ENCODE results near the gene ITGA7. TPM values are rescaled to one million over a fixed set of nuclear protein-coding genes. Genes with fewer than 3 reads are reported as not detected.
"Not testable (repeated sequence)": the region's sequence is repeated elsewhere in the genome, so short reads cannot be mapped to it uniquely, and the experiment has no call there.

Gene ITGA7
- total RNA-seq, 1 experiment from 2014 or later = 2.7 TPM

GRCh38 chr12:55651299-55651683, 56.4 kb downstream of the ITGA7 start:
- Histone ChIP-seq H3K79me2 (ENCODE audit: low read depth) (no peaks in the 10 kb centered on the region), H3K9me2 (ENCODE audit: insufficient read depth) (no peaks in the 10 kb centered on the region), H3K27me3 (ENCODE audit: insufficient read depth, low read depth) (peaks cover 4% of the 10 kb centered on the region; the same call in 1 of the 2 replicates), H2AFZ (no peak overlapping the region), H3K4me2 (no peak overlapping the region), H3K9me3 (ENCODE audit: insufficient read depth, low read depth) (no peaks in the 10 kb centered on the region), H3K36me3 (ENCODE audit: low read depth) (no peaks in the 10 kb centered on the region), H3K27ac (no peak overlapping the region), H3F3A (ENCODE audit: insufficient read depth, low read depth) (no peaks in the 10 kb centered on the region), H4K20me1 (ENCODE audit: insufficient read depth) (no peaks in the 10 kb centered on the region), H3K4me1 (replicated peaks; ENCODE audit: insufficient read depth) (no peaks in the 10 kb centered on the region), H3K4me3 (no peak overlapping the region)
- no peak for DNase-seq
- ChIA-PET CTCF (no interaction called here), POLR2A (ENCODE audit: unreplicated experiment) (no interaction called here)
- no TSS peak for BruUV-seq (replicated peaks)
- intact Hi-C loops (cut with micrococcal nuclease; ENCODE audit: unreplicated experiment) = no loop called here
- TF ChIP-seq EZH2 (IDR thresholded peaks at IDR 0.05; ENCODE audit: low read depth) = no peak
- TF ChIP-seq, protein P1, sequence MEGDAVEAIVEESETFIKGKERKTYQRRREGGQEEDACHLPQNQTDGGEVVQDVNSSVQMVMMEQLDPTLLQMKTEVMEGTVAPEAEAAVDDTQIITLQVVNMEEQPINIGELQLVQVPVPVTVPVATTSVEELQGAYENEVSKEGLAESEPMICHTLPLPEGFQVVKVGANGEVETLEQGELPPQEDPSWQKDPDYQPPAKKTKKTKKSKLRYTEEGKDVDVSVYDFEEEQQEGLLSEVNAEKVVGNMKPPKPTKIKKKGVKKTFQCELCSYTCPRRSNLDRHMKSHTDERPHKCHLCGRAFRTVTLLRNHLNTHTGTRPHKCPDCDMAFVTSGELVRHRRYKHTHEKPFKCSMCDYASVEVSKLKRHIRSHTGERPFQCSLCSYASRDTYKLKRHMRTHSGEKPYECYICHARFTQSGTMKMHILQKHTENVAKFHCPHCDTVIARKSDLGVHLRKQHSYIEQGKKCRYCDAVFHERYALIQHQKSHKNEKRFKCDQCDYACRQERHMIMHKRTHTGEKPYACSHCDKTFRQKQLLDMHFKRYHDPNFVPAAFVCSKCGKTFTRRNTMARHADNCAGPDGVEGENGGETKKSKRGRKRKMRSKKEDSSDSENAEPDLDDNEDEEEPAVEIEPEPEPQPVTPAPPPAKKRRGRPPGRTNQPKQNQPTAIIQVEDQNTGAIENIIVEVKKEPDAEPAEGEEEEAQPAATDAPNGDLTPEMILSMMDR (conservative IDR thresholded peaks at IDR 0.05) = no peak

- H3K9me3 ChIP-seq (ENCODE audit: insufficient read depth, low read depth); H2AFZ ChIP-seq; H4K20me1 ChIP-seq (ENCODE audit: insufficient read depth); H3F3A ChIP-seq (ENCODE audit: insufficient read depth, low read depth); H3K9me2 ChIP-seq (ENCODE audit: insufficient read depth); H3K27me3 ChIP-seq (ENCODE audit: insufficient read depth, low read depth); H3K4me2 ChIP-seq; H3K4me1 ChIP-seq (replicated peaks; ENCODE audit: insufficient read depth); H3K36me3 ChIP-seq (ENCODE audit: low read depth); BruUV-seq (replicated peaks); CTCF ChIA-PET; intact Hi-C loops (cut with micrococcal nuclease; ENCODE audit: unreplicated experiment); POLR2A ChIA-PET (ENCODE audit: unreplicated experiment); H3K27ac ChIP-seq; DNase-seq; H3K4me3 ChIP-seq; H3K79me2 ChIP-seq (ENCODE audit: low read depth): not testable (repeated sequence)
These were observed 56.9 kb downstream of the ITGA7 start for GRCh38 chr12:55650620-55651298.

DNA sequence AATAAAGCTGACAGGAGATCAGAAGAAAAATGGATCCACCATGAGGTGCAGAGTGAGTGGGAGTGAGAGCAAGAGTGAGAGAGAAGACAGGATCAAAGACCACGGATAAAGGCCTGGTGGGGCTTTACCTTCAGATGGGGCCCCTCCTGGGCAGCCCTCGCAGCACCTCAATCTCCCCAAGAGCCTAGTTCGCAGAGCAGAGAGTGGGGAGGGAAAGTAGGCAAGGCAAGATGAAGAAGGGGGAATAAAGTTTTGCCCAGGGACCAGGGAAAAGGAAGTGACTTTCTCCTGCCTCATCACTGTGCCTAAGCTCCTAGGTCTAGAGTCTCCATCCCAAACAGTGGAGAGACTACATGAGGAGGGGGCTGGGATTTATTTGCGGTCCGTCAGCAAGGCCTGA, 60.7 kb downstream of the ITGA7 start:
- H3K27me3 ChIP-seq (ENCODE audit: insufficient read depth, low read depth) = peaks cover 29% of the 10 kb centered on the region; the same call in 1 of the 2 replicates
- BruUV-seq (replicated peaks) = no TSS peak
- no peak overlapping the region for H3K4me3 ChIP-seq
- H3K9me3 ChIP-seq (ENCODE audit: insufficient read depth, low read depth) = no peaks in the 10 kb centered on the region
- no peaks in the 10 kb centered on the region for H3K79me2 ChIP-seq (ENCODE audit: low read depth)
- no peak overlapping the region for H2AFZ ChIP-seq
- H3K4me1 ChIP-seq (replicated peaks; ENCODE audit: insufficient read depth) = no peaks in the 10 kb centered on the region
- ChIA-PET CTCF (interaction anchor here (0.6 kb wide), 1 partner anchor 76 kb away, joined by 3 read pairs; no protein-coding TSS in a partner anchor), POLR2A (ENCODE audit: unreplicated experiment) (no interaction called here)
- H3K4me2 ChIP-seq = no peak overlapping the region
- H3F3A ChIP-seq (ENCODE audit: insufficient read depth, low read depth) = no peaks in the 10 kb centered on the region
- no peak for TF ChIP-seq EZH2 (IDR thresholded peaks at IDR 0.05; ENCODE audit: low read depth)
- TF ChIP-seq, protein P1 (conservative IDR thresholded peaks at IDR 0.05) = no peak
- intact Hi-C loops (cut with micrococcal nuclease; ENCODE audit: unreplicated experiment) = no loop called here
- no peak overlapping the region for H3K27ac ChIP-seq
- H4K20me1 ChIP-seq (ENCODE audit: insufficient read depth) = no peaks in the 10 kb centered on the region
- no peaks in the 10 kb centered on the region for H3K9me2 ChIP-seq (ENCODE audit: insufficient read depth)
- H3K36me3 ChIP-seq (ENCODE audit: low read depth) = no peaks in the 10 kb centered on the region
- no peak for DNase-seq

DNA sequence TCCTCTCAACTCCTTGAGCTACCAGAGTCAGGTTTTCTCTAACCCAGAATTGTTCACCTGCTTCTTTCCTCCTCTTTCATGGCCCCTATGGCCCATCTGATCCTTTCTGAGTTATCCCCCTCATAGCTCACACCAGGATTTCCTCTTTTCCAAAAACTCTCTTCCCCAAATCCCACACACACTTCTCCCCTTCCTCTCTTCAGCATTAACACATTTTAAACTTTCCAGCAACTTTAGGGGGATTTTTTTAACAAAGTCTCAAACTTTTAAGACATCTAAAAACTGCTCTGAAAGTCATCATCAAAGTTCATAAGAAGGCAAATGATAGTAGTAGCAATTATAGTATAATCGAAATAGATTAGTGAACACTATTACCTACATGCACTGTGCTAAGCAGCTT, 63.1 kb downstream of the ITGA7 start:
- Histone ChIP-seq H3K9me3 (ENCODE audit: insufficient read depth, low read depth) (no peaks in the 10 kb centered on the region), H3K4me3 (no peak overlapping the region), H3K36me3 (ENCODE audit: low read depth) (no peaks in the 10 kb centered on the region), H3F3A (ENCODE audit: insufficient read depth, low read depth) (no peaks in the 10 kb centered on the region), H3K4me1 (replicated peaks; ENCODE audit: insufficient read depth) (no peaks in the 10 kb centered on the region), H4K20me1 (ENCODE audit: insufficient read depth) (no peaks in the 10 kb centered on the region), H3K9me2 (ENCODE audit: insufficient read depth) (no peaks in the 10 kb centered on the region), H3K27ac (no peak overlapping the region), H2AFZ (no peak overlapping the region), H3K4me2 (no peak overlapping the region), H3K27me3 (ENCODE audit: insufficient read depth, low read depth) (peaks cover 49% of the 10 kb centered on the region; the same call in 1 of the 2 replicates), H3K79me2 (ENCODE audit: low read depth) (no peaks in the 10 kb centered on the region)
- ChIA-PET CTCF (no interaction called here), POLR2A (ENCODE audit: unreplicated experiment) (no interaction called here)
- no peak for DNase-seq
- intact Hi-C loops (cut with micrococcal nuclease; ENCODE audit: unreplicated experiment) = no loop called here
- TF ChIP-seq EZH2 (IDR thresholded peaks at IDR 0.05; ENCODE audit: low read depth) = no peak
- TF ChIP-seq, protein P1 (conservative IDR thresholded peaks at IDR 0.05) = no peak
- no TSS peak for BruUV-seq (replicated peaks)

Data from PC-9 (cell line).